HepG2 (cell line): Measurements from ENCODE around the gene MAMSTR. TPM values are rescaled to one million over a fixed set of nuclear protein-coding genes. Genes with fewer than 3 reads are reported as not detected.

Experiments used
- AGO1 ChIP-seq: fragments of 200-400 bp; formaldehyde crosslinking; IDR thresholded peaks from 2 replicates; pipeline ENCODE4 v1.6.1; 2017; ENCODE audit warnings: mild to moderate bottlenecking, low read depth, low read length, moderate library complexity; ENCODE audit not compliant: poor library complexity, severe bottlenecking
- ATRX ChIP-seq: sonication (generic); formaldehyde crosslinking; IDR thresholded peaks from 2 replicates; pipeline ENCODE4 v1.4.0; 2020; ENCODE audit warnings: missing genetic modification reagents, borderline replicate concordance
- ELF3 ChIP-seq: IDR thresholded peaks from 2 replicates; pipeline ENCODE4 v1.6.1; 2016; ENCODE audit warnings: missing genetic modification reagents, missing compliant biosample characterization
- ESRRA ChIP-seq: sonication (generic); formaldehyde crosslinking; IDR thresholded peaks from 2 replicates; pipeline ENCODE4 v1.5.1; 2020; ENCODE audit warnings: mild to moderate bottlenecking, low read depth, missing genetic modification reagents
- GATA4 ChIP-seq: sonication (generic); IDR thresholded peaks from 2 replicates; pipeline ENCODE4 v1.6.1; 2016; ENCODE audit warnings: antibody characterized with exemption, low read depth, borderline replicate concordance
- HDAC1 ChIP-seq: sonication (generic); formaldehyde crosslinking; IDR thresholded peaks from 2 replicates; pipeline ENCODE4 v1.5.1; 2020; ENCODE audit warnings: mild to moderate bottlenecking, missing genetic modification reagents
- KAT2B ChIP-seq: fragments of 150-350 bp; IDR thresholded peaks from 2 replicates; pipeline ENCODE4 v1.6.1; 2014; ENCODE audit warnings: low read depth, low read length, borderline replicate concordance
- PRMT3 ChIP-seq: sonication (generic); formaldehyde crosslinking; IDR thresholded peaks from 2 replicates; pipeline ENCODE4 v1.8.1; 2022; ENCODE audit warnings: low read depth, mild to moderate bottlenecking, moderate library complexity, missing genetic modification reagents, borderline replicate concordance
- SMARCE1 ChIP-seq: fragments of 450-650 bp; IDR thresholded peaks from 2 replicates; pipeline ENCODE4 v1.6.1; 2017; ENCODE audit warnings: borderline replicate concordance
- SNAPC2 ChIP-seq: sonication (generic); formaldehyde crosslinking; IDR thresholded peaks from 2 replicates; pipeline ENCODE4 v1.8.1; 2022; ENCODE audit warnings: mild to moderate bottlenecking, missing genetic modification reagents
- SOX13 ChIP-seq, 3 experiments: fragments of 450-650 bp in 1 of 3; sonication (generic) in 1 of 3; formaldehyde crosslinking in 1 of 3; IDR thresholded peaks in 2 of 3; conservative IDR thresholded peaks in 1 of 3; 2 replicates each; pipeline versions ENCODE4 v1.5.0 to v1.6.1; 2016 to 2020; ENCODE audit warnings: antibody characterized with exemption in 1 of 3, mild to moderate bottlenecking in 1 of 3, missing compliant biosample characterization in 1 of 3, missing genetic modification reagents in 1 of 3, moderate library complexity in 1 of 3
- ZNF546 ChIP-seq: sonication (generic); formaldehyde crosslinking; conservative IDR thresholded peaks from 2 replicates; pipeline ENCODE4 v1.8.1; 2023; ENCODE audit warnings: mild to moderate bottlenecking, missing genetic modification reagents
- ZNF746 ChIP-seq: sonication (generic); formaldehyde crosslinking; IDR thresholded peaks from 2 replicates; pipeline ENCODE4 v1.8.0; 2022; ENCODE audit warnings: mild to moderate bottlenecking, missing genetic modification reagents
- polyA plus RNA-seq, 8 experiments: library from polyadenylated mRNA; depleted of rRNA in 3 of 8; stranded (reverse) in 7 of 8; unstranded in 1 of 8; fragments of >200 nt; fragmentation: Illumina TruSeq in 4 of 8; extraction: Trizol in 4 of 8; gene quantifications; 2 replicates each; pipeline versions ENCODE4 v1.2.1 to v1.2.3, GENCODE V29; 2011 to 2016; ENCODE audit warnings: low read depth in 4 of 8, missing spikeins in 1 of 8, mixed read lengths in 1 of 8; ENCODE audit not compliant: insufficient read depth in 1 of 8
- total RNA-seq, 5 experiments: library from RNA; depleted of rRNA; stranded (reverse); fragments of >200 nt; fragmentation: Illumina TruSeq; extraction: Trizol; gene quantifications; 2 replicates each; pipeline ENCODE4 v1.2.3, GENCODE V29; 2016; ENCODE audit warnings: low read depth in 1 of 5
- TF ChIP-seq, protein P1 (sequence below): sonication (generic); formaldehyde crosslinking; IDR thresholded peaks from 2 replicates; pipeline ENCODE4 v1.8.0; 2022; ENCODE audit warnings: mild to moderate bottlenecking, missing genetic modification reagents, moderate library complexity
- TF ChIP-seq, protein P2 (sequence below): sonication (generic); formaldehyde crosslinking; IDR thresholded peaks from 2 replicates; pipeline ENCODE4 v1.4.0; 2020; ENCODE audit warnings: missing genetic modification reagents
- TF ChIP-seq, protein P3 (sequence below): sonication (generic); formaldehyde crosslinking; IDR thresholded peaks from 2 replicates; pipeline ENCODE4 v1.4.0; 2020; ENCODE audit warnings: missing genetic modification reagents
- TF ChIP-seq, protein P4 (sequence below): sonication (generic); formaldehyde crosslinking; IDR thresholded peaks from 2 replicates; pipeline ENCODE4 v1.5.1; 2020; ENCODE audit warnings: mild to moderate bottlenecking, missing genetic modification reagents, moderate library complexity

MAMSTR gene
- total and polyA plus RNA-seq, 2 of the 13 experiments (the other 11 are each of a cell fraction or from before 2014, with no cell fraction given): 2.2 to 2.4 TPM

DNA sequence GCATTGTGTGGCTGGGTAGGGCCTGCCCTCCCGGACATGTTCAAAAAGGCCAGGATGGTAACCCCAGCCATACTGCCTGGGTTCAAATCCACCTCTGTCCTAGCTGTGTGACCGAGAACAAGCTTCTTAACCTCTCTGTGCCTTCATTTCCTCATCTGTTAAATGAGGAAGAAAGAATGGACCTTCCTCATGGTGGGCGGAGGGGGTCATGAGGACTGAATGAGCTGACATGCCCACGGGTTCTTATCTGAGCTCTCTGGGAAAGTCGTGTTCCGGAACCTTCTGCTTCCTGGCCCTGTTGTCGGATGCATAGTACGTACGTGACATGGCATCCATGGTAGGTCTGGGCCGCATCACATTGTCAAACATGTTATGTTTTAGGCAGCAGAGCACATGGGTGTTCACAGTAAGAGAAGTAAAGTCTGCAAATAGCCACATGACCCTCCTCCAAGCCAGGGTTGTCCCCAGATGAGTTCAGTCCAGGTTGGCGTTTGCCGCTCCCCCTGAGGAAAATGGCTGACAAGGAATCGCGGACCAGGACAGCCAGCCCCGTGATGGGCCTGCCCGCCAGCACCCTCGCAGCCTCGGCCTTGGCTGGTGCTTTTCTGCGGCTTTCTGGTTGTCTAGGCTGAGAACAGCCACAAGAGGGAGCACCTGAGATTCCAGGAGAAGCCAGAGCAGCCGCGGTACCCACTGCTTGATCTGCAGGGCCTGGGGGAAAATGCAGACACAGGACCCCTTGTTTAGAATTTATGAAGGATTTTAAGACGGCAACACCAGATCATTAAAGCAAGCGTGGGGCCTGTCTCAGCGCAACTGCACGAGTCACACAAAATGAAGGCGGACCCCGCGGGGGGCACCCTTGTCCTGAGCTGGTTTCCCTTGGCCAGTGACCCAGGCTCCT, 44.4 kb downstream of the MAMSTR start (continued):
- TF ChIP-seq, protein P1, sequence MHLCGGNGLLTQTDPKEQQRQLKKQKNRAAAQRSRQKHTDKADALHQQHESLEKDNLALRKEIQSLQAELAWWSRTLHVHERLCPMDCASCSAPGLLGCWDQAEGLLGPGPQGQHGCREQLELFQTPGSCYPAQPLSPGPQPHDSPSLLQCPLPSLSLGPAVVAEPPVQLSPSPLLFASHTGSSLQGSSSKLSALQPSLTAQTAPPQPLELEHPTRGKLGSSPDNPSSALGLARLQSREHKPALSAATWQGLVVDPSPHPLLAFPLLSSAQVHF (CRISPR knock-in tag): no peak
- no peak for TF ChIP-seq PRMT3 (CRISPR knock-in tag)
- no peak for TF ChIP-seq AGO1
- TF ChIP-seq ZNF546 (CRISPR knock-in tag): no peak
- TF ChIP-seq, protein P2, sequence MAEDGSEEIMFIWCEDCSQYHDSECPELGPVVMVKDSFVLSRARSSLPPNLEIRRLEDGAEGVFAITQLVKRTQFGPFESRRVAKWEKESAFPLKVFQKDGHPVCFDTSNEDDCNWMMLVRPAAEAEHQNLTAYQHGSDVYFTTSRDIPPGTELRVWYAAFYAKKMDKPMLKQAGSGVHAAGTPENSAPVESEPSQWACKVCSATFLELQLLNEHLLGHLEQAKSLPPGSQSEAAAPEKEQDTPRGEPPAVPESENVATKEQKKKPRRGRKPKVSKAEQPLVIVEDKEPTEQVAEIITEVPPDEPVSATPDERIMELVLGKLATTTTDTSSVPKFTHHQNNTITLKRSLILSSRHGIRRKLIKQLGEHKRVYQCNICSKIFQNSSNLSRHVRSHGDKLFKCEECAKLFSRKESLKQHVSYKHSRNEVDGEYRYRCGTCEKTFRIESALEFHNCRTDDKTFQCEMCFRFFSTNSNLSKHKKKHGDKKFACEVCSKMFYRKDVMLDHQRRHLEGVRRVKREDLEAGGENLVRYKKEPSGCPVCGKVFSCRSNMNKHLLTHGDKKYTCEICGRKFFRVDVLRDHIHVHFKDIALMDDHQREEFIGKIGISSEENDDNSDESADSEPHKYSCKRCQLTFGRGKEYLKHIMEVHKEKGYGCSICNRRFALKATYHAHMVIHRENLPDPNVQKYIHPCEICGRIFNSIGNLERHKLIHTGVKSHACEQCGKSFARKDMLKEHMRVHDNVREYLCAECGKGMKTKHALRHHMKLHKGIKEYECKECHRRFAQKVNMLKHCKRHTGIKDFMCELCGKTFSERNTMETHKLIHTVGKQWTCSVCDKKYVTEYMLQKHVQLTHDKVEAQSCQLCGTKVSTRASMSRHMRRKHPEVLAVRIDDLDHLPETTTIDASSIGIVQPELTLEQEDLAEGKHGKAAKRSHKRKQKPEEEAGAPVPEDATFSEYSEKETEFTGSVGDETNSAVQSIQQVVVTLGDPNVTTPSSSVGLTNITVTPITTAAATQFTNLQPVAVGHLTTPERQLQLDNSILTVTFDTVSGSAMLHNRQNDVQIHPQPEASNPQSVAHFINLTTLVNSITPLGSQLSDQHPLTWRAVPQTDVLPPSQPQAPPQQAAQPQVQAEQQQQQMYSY (CRISPR knock-in tag): no peak
- no peak for TF ChIP-seq SNAPC2 (CRISPR knock-in tag)
- TF ChIP-seq ZNF746 (CRISPR knock-in tag): no peak
- TF ChIP-seq KAT2B: no peak
- no peak for TF ChIP-seq ELF3
- TF ChIP-seq ATRX (CRISPR knock-in tag): no peak
- 0 out of 2 replicates have a peak, but pooled peaks have one; percentile 39 for TF ChIP-seq ESRRA
- TF ChIP-seq SMARCE1: no peak
- no peak for TF ChIP-seq SOX13 (IDR thresholded peaks at IDR 0.05)
- TF ChIP-seq SOX13 (CRISPR knock-in tag; conservative IDR thresholded peaks at IDR 0.05 in 1 of 2, IDR thresholded peaks at IDR 0.05 in 1 of 2): no peak; a peak in 1 of 4 replicates
- TF ChIP-seq, protein P3, sequence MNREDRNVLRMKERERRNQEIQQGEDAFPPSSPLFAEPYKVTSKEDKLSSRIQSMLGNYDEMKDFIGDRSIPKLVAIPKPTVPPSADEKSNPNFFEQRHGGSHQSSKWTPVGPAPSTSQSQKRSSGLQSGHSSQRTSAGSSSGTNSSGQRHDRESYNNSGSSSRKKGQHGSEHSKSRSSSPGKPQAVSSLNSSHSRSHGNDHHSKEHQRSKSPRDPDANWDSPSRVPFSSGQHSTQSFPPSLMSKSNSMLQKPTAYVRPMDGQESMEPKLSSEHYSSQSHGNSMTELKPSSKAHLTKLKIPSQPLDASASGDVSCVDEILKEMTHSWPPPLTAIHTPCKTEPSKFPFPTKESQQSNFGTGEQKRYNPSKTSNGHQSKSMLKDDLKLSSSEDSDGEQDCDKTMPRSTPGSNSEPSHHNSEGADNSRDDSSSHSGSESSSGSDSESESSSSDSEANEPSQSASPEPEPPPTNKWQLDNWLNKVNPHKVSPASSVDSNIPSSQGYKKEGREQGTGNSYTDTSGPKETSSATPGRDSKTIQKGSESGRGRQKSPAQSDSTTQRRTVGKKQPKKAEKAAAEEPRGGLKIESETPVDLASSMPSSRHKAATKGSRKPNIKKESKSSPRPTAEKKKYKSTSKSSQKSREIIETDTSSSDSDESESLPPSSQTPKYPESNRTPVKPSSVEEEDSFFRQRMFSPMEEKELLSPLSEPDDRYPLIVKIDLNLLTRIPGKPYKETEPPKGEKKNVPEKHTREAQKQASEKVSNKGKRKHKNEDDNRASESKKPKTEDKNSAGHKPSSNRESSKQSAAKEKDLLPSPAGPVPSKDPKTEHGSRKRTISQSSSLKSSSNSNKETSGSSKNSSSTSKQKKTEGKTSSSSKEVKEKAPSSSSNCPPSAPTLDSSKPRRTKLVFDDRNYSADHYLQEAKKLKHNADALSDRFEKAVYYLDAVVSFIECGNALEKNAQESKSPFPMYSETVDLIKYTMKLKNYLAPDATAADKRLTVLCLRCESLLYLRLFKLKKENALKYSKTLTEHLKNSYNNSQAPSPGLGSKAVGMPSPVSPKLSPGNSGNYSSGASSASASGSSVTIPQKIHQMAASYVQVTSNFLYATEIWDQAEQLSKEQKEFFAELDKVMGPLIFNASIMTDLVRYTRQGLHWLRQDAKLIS (CRISPR knock-in tag): no peak
- no peak; the same call in 1 of the 2 replicates for TF ChIP-seq HDAC1 (CRISPR knock-in tag)
- TF ChIP-seq, protein P4, sequence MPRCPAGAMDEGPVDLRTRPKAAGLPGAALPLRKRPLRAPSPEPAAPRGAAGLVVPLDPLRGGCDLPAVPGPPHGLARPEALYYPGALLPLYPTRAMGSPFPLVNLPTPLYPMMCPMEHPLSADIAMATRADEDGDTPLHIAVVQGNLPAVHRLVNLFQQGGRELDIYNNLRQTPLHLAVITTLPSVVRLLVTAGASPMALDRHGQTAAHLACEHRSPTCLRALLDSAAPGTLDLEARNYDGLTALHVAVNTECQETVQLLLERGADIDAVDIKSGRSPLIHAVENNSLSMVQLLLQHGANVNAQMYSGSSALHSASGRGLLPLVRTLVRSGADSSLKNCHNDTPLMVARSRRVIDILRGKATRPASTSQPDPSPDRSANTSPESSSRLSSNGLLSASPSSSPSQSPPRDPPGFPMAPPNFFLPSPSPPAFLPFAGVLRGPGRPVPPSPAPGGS (CRISPR knock-in tag): no peak
- no peak for TF ChIP-seq GATA4
